ENCODE data around the gene ADCY4. TPM values are rescaled to one million over a fixed set of nuclear protein-coding genes. Genes with fewer than 3 reads are reported as not detected.
A peak's percentile ranks its signal among the peaks of the same experiment; 100 is the strongest.
"Not testable (repeated sequence)": the region's sequence is repeated elsewhere in the genome, so short reads cannot be mapped to it uniquely, and the experiment has no call there.

ADCY4 gene
- total RNA-seq, 1 donor from 2014 or later = 9.6 TPM

DNA sequence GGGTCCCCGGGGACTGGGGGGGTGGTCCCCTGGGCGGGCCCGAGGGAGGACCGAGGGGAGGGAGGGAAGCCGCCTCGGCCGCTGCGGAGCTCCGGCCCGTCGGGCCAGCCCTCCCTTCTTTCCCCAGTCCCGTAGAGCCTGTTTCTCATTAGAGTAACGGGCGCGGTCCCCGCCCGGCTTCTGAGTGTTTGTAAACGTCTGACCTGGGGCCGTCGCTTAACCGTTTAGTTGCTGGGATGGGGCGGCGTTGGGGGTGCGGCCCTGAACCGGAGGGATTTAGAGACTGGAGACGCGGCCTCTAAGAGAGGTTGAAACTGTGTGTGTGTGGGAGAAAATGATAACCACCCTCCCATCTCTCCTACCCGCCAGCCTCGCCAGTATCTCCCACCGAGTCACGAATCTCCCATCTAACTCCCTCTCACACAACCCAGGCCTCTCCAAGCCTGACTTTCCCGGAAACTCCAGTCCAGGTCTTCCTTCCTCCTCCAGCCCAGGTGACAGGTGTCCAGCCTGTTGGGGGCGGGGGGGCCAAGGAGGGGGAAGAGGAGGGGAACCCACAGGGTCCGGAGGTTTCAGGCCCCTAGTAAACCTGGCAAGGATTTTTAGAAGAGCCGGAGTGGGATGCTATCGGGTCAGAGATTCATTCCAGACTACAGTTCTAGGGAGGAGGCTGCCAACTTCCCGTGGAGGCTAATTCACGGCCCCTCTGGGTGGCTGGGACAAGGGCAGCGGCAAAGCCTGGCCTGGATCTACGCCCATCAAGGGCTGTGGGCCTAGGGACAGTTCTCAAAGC, 32.0 kb upstream of the ADCY4 start:
- DNase-seq = peak; percentile 92

DNA sequence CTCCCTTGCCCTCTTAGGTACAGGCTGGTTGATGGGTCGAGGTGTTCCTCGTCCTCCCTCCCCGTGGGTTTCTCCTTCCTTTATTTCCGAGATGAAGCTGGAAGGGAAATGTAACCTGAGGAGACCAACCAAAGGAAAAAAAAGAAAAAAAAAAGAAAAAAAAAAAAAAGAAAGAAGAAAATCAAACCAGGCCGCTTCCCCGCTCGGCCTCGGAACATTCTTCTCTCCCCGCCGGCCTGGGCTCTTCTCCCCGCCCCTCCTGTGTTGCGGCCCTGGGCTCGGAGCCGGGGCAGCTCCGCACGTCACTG, 31.5 kb upstream of the ADCY4 start:
- DNase-seq = no peak

DNA sequence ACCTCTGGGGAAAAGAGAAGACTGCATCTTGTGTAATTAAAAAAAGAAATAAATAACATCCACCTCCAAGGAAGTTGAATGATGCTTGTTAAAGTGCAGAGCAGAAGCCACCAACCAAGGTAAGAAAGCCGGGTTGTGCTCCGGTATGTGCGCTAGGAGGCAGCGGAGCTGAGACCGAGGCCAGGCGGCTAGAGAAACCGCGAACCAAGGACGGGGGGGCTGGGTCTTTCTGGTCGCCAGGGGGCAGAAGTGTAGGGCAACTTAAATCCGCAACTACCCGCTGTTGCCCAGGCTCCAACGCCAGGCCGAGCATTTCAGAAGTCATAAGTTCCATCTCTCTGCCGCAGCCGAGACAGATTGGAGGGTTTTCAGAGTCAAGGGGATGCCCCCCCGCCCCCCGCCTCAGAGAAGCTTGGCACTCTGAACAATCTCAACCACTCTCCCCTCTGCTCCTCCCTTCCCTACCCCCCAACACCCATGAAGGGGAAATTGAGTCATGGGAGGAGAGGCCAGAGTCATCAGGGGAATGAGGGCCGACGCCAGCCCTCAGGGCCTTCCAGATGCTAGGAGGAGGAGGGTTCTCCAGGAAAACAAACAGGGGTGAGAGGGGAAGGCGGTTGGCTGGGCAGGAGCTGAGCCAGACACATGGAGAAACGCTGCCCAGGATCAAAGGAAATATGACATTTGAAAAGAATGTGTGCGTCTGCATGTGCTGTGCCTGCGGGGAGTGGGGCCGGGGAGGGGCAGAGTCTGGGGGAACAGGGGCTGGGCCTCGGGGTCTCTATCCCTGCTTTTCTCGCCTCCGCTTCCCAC, 30.9 kb upstream of the ADCY4 start:
- DNase-seq = peak; percentile 87

DNA sequence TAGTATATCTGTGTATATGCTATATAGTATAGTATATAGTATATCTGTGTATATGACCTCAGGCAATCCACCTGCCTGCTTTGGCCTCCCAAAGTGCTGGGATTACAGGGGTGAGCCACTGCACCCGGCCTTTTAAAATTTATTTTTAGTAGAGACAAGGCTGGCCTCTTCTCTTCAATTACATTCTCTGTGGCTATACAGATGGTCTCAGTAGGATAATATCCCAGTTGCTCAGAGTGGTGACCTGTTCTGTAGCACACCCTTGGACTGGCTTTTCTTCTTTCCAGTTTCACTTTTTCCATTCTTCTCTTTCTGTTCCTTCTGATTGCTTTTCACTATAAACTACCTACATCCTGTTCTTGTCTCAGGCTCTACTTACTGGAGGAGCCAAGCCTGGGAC, 30.0 kb upstream of the ADCY4 start:
- DNase-seq = no peak

DNA sequence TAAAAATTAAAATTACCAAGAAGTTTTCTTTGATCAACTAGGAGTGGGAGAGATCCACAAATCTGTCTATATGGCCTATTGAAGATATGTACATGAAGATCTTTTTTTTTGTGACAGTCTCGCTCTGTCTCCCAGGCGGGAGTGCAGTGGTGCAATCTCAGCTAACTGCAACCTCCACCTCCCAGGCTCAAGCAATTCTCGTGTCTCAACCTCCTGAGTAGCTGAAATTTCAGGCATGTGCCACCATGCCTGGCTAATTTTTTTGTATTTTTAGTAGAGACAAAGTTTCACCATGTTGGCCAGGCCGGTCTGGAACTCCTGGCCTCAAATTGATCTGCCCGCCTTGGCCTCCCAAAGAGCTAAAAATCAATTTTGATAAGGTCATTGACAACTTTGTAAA, 28.5 kb upstream of the ADCY4 start:
- DNase-seq = no peak

DNA sequence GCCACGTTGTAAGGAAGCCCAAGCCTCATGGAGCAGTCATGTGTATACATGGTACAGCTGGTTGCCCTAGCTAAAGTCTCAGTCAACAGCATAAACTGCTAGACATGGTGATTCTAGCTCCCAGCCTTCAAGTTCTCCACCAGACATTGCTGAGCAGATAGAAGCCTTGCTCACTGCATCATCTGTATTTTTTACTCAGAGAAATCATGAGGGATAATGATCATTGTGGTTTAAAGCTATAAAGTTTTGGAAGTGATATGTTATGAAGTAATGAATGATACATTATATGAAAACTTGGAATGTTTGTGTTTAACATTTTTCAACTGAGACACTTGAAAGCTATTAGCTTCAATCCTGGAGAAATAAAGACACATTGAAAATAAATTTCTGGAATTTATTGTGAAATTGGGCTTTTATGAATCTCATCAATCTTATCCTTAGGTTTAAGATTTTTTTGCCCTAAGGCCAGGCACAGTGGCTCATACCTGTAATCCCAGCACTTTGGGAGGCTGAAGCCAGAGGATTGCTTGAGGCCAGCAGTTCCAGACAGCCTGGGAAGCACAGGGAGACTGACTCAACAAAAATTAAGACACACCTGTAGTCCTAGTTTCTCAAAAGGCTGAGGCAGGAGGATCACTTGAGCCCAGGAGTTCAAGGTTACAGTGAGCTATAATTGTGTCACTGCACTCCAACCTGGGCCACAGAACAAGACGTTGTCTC, 27.5 kb upstream of the ADCY4 start:
- no peak for DNase-seq

DNA sequence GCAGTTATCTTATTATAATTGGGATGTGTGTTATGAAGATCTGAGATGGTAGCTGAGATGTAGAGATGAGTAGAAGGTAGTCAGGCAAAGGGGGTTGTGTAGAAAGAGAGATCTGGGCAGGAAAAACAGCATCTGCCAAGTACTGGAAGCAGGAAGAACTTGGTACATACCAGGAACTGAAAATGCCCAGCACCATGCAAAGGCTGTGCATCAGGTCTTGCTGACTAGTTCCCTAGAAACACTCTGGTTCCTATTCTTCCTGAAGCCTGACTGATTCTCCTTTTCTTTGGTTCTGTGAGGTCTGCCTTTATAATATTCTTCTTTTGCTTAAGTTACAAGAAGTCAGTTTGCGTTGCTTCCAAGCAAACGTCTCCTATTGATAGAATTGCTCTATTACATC, 26.5 kb upstream of the ADCY4 start:
- DNase-seq = no peak

DNA sequence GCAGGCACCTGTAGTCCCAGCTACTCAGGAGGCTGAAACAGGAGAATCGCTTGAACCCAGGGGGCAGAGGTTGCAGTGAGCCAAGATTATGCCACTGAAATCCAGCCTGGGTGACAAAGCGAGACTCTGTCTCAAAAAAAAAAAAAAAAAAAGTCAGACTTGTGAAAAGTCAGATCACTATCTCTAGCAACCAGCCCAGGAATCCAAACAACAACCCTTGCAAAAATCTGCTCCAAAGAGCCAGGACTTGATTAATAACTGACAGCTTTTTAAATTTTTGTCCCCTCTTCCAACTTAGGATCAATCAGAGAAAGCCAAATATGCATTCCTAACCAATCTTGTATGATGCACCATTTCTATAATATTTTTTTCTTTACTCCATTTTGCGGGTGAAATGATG, 25.4 kb upstream of the ADCY4 start:
- DNase-seq = no peak

DNA sequence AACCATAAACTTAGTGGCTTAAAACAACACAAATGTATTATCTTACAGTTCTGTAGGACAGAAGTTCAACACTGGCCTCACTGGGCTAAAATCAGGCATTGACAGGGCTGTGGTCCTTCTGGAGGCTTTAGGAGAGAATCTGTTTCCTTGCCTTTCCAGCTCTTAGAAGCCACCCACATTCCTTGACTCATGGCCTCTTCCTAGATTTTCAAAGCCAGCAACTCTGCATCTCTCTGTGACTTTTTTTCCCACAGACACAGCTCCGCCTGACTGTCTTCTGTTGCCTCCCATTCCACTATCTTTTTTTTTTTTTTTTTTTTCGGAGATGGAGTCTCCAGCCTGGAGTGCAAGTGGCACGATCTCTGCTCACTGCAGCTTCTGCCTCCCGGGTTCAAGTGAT, 21.3 kb upstream of the ADCY4 start:
- no peak for DNase-seq

DNA sequence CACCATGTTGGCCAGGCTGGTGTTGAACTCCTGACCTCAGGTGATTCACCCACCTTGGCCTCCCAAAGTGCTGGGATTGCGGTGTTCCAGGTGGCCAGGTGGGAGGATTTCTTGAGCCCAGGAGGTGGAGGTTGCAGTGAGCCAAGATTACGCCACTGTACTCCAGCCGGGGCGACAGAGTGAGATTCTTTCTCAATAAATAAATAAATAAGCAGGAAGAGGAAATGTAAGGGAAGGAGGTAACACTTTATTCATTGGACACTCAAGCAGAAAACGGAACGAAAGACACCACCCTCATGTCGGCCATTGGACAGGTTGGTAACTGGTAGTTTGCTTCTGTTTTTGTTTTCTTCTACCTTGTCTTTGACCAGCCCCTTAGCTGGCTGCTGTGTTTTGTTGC, 20.1 kb upstream of the ADCY4 start:
- DNase-seq = no peak

DNA sequence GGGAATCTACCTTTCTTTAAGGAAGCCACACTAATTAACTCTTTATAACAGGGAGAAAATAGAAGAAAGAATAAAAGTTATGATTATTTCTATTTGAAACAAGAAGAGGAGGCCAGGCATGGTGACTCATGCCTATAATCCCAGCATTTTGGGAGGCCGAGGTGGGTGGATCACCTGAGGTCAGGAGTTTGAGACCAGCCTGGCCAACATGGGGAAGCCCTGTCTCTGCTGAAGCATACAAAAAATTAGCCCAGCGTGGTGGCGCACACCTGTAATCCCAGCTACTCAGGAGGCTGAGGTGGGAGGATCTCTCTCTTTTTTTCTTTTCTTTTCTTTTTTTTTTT, 19.6 kb upstream of the ADCY4 start:
- DNase-seq = not testable (repeated sequence)

DNA sequence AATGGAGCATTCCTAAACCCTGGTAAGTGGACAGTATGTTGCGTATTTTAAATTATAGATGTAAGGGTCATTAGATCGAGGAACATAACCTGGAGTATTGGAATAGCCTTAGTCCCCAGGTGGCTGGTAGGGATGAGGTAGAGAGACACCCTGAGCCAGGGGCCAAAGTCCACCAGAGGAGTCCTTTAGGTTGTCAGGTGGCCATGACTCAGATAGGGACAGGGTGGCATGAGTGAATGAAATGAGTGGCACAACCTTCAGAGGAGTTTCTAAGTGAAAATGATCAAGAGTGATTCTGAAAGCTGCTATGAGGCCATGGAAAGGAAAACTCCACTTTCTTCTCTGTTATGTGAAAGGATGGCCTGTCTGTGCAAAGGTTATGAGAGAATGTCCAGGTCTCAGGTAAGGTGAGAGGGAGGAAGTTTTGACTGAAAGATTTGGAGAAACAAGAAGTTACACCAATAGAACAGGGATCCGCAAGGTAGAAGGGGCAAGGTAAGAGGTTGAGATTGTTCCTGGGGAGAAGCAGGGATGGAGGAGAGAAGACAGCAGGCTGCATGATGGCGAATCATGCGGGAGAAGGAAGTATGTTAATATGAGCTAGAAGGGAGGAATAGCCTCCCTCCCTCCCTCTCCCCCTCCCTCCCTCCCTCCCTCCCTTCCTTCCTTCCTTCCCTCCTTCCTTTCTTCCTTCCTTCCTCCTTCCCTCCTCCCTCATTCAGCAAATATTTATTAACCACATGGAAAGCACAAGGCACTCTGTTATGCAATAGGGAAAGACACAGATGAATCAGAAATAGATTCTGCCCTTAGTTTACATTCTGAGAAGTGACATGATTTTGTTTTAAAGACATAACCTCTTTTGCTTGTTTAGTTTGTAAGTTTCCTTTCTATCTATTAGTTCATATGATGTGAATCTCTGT, 18.9 kb upstream of the ADCY4 start:
- DNase-seq = no peak

DNA sequence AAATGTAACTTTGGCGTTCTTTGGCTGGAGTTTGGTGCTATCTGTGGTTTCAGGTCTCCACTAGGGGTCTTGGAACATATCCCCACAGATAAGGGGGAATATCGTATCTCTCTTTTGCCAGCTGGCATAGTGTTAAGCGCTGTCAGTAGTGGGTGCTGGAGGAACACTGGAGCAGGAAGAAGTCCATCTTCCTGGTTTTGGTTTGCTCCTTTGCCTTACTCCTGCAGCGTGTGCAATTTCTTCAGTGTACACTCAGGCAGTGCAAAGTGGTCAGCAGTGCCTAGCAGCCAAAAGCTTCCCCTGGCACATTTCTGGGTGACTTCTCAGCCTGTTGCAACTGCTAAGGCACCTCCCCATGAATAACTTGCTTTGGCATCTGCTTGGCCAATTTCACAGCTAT, 16.6 kb upstream of the ADCY4 start:
- no peak for DNase-seq

DNA sequence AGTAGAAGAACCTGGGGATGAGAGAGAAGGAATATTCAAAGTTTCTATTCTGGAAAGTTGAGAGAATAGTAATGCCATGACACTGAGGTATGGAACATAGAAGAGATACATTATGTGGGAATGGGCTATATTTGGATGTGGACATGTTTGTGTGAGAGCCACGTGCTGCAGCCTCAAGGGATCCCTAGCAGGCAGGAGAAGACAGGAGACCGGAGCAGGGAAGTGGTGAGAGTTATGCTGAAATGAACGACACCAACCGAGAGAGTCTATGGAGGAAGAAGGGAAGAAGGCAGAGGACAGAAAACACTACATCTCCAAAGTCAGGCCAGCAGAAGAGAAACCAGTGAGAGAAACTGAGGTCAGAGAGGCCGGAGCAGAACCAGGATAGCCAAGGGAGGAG, 14.9 kb upstream of the ADCY4 start:
- no peak for DNase-seq

DNA sequence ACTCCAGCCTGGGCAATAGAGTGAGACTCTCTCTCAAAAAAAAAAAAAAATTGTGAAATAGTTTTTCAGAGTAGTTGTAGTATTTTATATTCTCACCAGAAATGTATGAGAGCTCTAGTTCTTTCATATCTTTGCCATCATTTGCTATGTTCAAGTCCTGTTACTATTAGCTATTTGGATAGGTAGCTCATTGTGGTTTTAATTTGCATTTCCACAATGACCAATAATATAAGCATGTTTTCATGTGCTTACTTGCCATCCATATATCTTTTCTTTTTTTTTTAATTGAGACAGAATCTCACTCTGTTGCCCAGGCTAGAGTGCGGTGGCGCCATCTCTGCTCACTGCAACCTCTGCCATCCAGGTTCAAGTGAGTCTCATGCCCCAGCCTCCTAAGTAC, 13.3 kb upstream of the ADCY4 start:
- no peak for DNase-seq

DNA sequence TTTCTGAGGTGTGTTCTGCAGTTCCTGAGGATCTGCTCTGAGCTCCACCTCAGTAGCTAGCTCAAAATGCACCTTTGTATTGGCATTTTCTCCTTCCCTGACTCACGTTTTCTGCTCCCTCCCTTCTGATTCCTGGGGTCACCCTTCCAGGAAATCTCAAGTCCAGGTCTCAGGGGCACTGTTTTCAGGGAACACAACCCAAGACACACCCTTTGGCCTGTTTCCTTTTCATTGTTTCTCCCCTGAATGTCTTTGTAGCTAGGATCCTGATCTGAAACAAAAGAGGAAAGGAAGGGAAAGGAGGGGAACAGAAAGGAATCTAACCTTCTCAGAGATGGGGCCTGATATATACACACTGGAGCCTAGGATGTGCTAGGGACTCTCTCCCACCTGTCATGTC, 12.3 kb upstream of the ADCY4 start:
- DNase-seq = no peak

DNA sequence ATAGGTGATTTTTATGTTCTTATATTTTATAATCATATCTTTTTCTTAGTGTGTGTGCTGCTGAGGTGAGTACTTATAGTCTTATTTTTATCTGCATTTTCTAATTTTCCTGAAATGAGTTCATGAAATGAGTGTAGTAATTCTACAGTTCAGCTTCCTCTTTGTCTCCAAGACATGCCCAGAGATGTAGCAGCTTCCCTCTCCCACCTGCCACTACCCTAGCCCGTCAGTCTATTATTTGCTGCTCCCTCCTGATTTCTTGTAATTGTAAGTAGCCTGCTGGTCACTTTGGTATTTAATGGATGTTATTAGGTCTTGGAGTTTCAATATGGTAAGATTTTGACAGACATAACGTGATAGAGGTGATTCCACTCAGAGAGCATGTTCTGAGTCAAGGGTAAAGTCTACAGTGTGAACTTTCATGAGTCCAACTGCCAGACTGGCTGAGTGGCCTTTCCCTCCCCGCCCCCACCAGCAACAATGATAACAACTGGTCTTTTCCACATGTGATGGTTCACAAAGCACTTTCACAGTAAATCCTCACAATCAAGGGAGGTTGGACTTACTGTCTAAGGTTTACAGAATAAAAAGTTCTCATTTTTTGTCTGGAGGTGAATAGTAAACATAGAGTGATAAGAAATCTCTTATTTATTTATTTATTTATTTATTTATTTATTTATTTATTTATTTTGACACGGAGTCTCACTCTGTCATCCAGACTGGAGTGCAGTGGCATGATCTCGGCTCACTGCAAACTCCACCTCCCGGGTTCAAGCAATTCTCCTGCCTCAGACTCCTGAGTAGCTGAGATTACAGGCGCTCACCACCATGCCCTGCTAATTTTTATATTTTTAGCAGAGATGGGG, 9.2 kb upstream of the ADCY4 start:
- DNase-seq = no peak

DNA sequence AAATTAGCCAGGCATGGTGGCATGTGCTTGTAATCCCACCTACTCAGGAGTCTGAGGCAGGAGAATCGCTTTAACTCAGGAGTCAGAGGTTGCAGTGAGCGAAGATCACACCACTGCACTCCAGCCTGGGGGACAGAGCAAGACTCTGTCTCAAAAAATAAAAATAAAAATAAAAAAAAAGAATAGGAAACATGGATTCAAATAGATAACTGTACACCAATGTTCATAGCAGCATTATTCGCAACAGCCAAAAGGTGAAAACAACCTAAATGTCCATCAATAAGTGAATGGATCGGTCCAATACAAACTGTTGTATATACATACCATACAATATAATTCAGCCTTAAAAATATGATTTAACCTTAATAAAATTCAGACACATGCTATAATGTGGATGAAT, 8.0 kb upstream of the ADCY4 start:
- no peak for DNase-seq

DNA sequence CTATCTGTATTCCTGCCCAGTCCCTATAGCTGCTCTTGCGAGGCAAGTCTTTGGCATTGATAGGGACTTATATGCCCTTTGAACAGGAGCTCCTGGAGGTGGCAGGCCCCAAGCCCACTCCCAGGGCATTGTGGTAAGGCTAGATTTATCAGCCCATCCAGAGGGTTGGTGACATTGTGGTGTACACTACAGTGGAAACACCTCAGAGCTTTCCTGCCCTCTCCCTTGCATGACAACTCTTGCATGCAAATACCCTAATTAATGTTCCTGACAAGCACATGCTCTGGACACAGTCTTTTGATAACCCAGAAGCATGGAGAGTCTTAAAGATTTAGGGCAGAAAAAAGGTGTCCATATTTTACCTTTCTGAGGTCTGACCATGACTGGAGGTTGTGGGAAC, 5.7 kb upstream of the ADCY4 start:
- no peak for DNase-seq

DNA sequence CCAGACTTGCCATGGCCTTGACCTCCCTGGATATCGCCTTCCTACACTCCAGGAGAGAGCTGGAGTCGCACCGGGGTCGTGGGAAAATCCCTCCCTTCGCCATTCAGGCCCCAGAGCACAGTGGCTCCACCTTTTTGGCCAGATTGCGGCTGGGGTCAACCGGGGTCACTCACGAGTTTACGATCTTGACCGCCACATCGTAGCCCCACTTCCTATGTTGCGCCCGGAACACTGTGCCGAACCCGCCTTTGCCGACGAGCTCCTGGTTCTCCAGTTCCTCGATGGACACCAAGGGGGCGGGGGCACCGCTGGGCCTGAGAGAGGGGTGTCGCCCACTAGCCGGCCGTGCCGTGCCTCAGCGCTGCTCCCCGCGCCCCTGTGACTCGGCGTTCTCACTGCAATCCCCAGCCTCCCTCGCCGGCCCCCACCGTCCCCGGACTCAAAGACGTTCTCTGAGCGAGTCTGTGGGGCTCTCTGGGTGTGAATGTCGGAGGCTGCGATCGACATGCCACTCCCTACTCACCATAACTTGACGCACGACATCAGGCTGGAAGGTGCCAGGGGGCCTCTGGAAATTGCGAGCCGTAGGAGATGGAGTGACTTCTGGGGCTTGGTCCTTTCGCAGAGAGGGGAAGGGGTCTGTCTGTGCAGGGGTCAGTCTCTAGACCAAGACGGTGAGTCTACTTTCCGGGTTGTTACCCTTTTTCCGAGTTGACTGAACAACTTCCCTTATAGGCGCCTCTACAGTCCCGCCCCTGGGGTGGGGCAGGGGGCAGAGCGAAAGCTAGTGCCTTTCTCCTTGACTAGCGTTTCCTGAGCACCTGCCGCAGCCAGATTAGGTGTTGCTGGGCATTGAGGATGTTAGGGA, 4.6 kb upstream of the ADCY4 start, which contains the start of gene RIPK3:
TSS of gene RIPK3 (minus strand) at position 708 of the 868 bp plus-strand sequence. CDS start at position 543, 165 bp downstream.
- DNase-seq = no peak
